ENCODE results near the gene KRTAP4-9. TPM values are rescaled to one million over a fixed set of nuclear protein-coding genes. Genes with fewer than 3 reads are reported as not detected.
"Not testable (repeated sequence)": the region's sequence is repeated elsewhere in the genome, so short reads cannot be mapped to it uniquely, and the experiment has no call there.

The KRTAP4-9 gene
- total and polyA plus RNA-seq, 2 of the 13 experiments (the other 11 are each of a cell fraction or from before 2014, with no cell fraction given): not detected

- H2AFZ ChIP-seq (ENCODE audit: low read length); H3K9ac ChIP-seq (ENCODE audit: insufficient read depth, low read depth, low read length); H3K36me3 ChIP-seq (replicated peaks in 1 of 2; ENCODE audit: control insufficient read depth in 1 of 2, insufficient read depth in 2 of 2, low read length in 2 of 2); H3K4me1 ChIP-seq (ENCODE audit: insufficient read depth, low read length); H3K27ac ChIP-seq (ENCODE audit: extremely low read length, insufficient read depth, low read length); DNase-seq (ENCODE audit: low spot score); CTCF ChIA-PET (ENCODE audit: low intra/inter-chr PET ratio, low total read pairs); POLR2A ChIA-PET; H3K27me3 ChIP-seq (ENCODE audit: control insufficient read depth in 1 of 2, insufficient read depth in 2 of 2, low read length in 2 of 2); H4K20me1 ChIP-seq (ENCODE audit: insufficient read depth, low read length); ATAC-seq; intact Hi-C loops (cut with micrococcal nuclease; ENCODE audit: unreplicated experiment); H3K9me3 ChIP-seq (ENCODE audit: low read length); H3K4me3 ChIP-seq (replicated peaks in 1 of 3; ENCODE audit: insufficient read depth in 1 of 3, low read depth in 2 of 3, low read length in 3 of 3); FAIRE-seq; BruUV-seq (replicated peaks); H3K4me2 ChIP-seq (ENCODE audit: low read depth, low read length); in situ Hi-C loops (cut with HindIII; ENCODE audit: extremely low pct_ligation_motif_present, low pct_unique_long_range_greater_than_20kb); H3K79me2 ChIP-seq (ENCODE audit: insufficient read depth, low read length): not testable (repeated sequence)
- 0 out of 4 replicates have a peak, but pooled peaks of 1 of the 2 experiments have one; percentile 0 for TF ChIP-seq MAFK (conservative IDR thresholded peaks at IDR 0.05 in 1 of 2, IDR thresholded peaks at IDR 0.05 in 1 of 2; ENCODE audit: low read length in 2 of 2)
- WGBS (ENCODE audit: low lambda C conversion rate): 47% methylated on average over 11 of the region's 11 CpGs
Measured at GRCh38 chr17:41119696-41120690, 14.8 kb downstream of the KRTAP4-9 start.

GRCh38 chr17:41121742-41122141 lies 16.6 kb downstream of the KRTAP4-9 start:
- Histone ChIP-seq H3K4me1 (ENCODE audit: insufficient read depth, low read length) (no peaks in the 10 kb centered on the region), H4K20me1 (ENCODE audit: insufficient read depth, low read length) (no peaks in the 10 kb centered on the region), H3K27me3 (ENCODE audit: control insufficient read depth in 1 of 2, insufficient read depth in 2 of 2, low read length in 2 of 2) (no peaks in the 10 kb centered on the region), H3K79me2 (ENCODE audit: insufficient read depth, low read length) (no peaks in the 10 kb centered on the region), H3K36me3 (replicated peaks in 1 of 2; ENCODE audit: control insufficient read depth in 1 of 2, insufficient read depth in 2 of 2, low read length in 2 of 2) (no peaks in the 10 kb centered on the region), H3K4me3 (replicated peaks in 1 of 3; ENCODE audit: insufficient read depth in 1 of 3, low read depth in 2 of 3, low read length in 3 of 3) (no peak overlapping the region), H3K9me3 (ENCODE audit: low read length) (no peaks in the 10 kb centered on the region), H3K27ac (ENCODE audit: extremely low read length, insufficient read depth, low read length) (no peak overlapping the region), H3K9ac (ENCODE audit: insufficient read depth, low read depth, low read length) (no peak overlapping the region), H2AFZ (ENCODE audit: low read length) (no peak overlapping the region), H3K4me2 (ENCODE audit: low read depth, low read length) (no peak overlapping the region)
- WGBS (ENCODE audit: low lambda C conversion rate): 0% methylated on average over 2 of the region's 2 CpGs
- intact Hi-C loops (cut with micrococcal nuclease; ENCODE audit: unreplicated experiment): no loop called here
- CTCF ChIA-PET (ENCODE audit: low intra/inter-chr PET ratio, low total read pairs): no interaction called here
- ATAC-seq (no peak), FAIRE-seq (no peak), DNase-seq (ENCODE audit: low spot score) (no peak)
- in situ Hi-C loops (cut with HindIII; ENCODE audit: extremely low pct_ligation_motif_present, low pct_unique_long_range_greater_than_20kb): no loop called here
- POLR2A ChIA-PET: interaction anchor here (0.6 kb wide), 1 partner anchor 131 kb away, joined by 3 read pairs; no protein-coding TSS in a partner anchor
- no TSS peak for BruUV-seq (replicated peaks)
- TF ChIP-seq GLI4 (CRISPR knock-in tag; IDR thresholded peaks at IDR 0.05; ENCODE audit: borderline replicate concordance): no peak
- no peak for TF ChIP-seq ZFP82 (CRISPR knock-in tag; IDR thresholded peaks at IDR 0.05; ENCODE audit: borderline replicate concordance)
- TF ChIP-seq, protein P1, sequence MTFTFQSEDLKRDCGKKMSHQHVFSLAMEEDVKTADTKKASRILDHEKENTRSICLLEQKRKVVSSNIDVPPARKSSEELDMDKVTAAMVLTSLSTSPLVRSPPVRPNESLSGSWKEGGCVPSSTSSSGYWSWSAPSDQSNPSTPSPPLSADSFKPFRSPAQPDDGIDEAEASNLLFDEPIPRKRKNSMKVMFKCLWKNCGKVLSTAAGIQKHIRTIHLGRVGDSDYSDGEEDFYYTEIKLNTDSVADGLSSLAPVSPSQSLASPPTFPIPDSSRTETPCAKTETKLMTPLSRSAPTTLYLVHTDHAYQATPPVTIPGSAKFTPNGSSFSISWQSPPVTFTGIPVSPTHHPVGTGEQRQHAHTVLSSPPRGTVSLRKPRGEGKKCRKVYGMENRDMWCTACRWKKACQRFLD (CRISPR knock-in tag; IDR thresholded peaks at IDR 0.05; ENCODE audit: borderline replicate concordance): no peak
- TF ChIP-seq ZNF7 (CRISPR knock-in tag; IDR thresholded peaks at IDR 0.05): no peak
- peak; percentile 90 for TF ChIP-seq PCBP1 (IDR thresholded peaks at IDR 0.05; ENCODE audit: borderline replicate concordance, low read depth, low read length)
- TF ChIP-seq ZNF30 (CRISPR knock-in tag; IDR thresholded peaks at IDR 0.05): no peak
- TF ChIP-seq ZNF788 (CRISPR knock-in tag; IDR thresholded peaks at IDR 0.05; ENCODE audit: borderline replicate concordance): no peak
- no peak for TF ChIP-seq AKAP8 (CRISPR knock-in tag; IDR thresholded peaks at IDR 0.05)
- TF ChIP-seq, protein P2, sequence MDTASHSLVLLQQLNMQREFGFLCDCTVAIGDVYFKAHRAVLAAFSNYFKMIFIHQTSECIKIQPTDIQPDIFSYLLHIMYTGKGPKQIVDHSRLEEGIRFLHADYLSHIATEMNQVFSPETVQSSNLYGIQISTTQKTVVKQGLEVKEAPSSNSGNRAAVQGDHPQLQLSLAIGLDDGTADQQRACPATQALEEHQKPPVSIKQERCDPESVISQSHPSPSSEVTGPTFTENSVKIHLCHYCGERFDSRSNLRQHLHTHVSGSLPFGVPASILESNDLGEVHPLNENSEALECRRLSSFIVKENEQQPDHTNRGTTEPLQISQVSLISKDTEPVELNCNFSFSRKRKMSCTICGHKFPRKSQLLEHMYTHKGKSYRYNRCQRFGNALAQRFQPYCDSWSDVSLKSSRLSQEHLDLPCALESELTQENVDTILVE (CRISPR knock-in tag; IDR thresholded peaks at IDR 0.05): no peak
- TF ChIP-seq HNRNPK (IDR thresholded peaks at IDR 0.05; ENCODE audit: low read depth, low read length, poor library complexity, severe bottlenecking): peak; percentile 99

Data from HepG2 (cell line).